Ishikawa (cell line): ENCODE measurements around the gene PRR14L.

Experiments
- CEBPB ChIP-seq: IDR thresholded peaks from 2 replicates; pipeline ENCODE4 v1.6.1; 2012
- CREB1 ChIP-seq: IDR thresholded peaks from 2 replicates; pipeline ENCODE4 v1.6.1; 2012; ENCODE audit warnings: low read depth
- EGR1 ChIP-seq: IDR thresholded peaks from 2 replicates; pipeline ENCODE4 v1.6.1; 2012
- EP300 ChIP-seq: IDR thresholded peaks from 2 replicates; pipeline ENCODE4 v1.6.1; 2012; ENCODE audit warnings: borderline replicate concordance
- FOXM1 ChIP-seq: IDR thresholded peaks from 2 replicates; pipeline ENCODE4 v1.6.1; 2012; ENCODE audit warnings: low read depth, borderline replicate concordance
- MAX ChIP-seq: IDR thresholded peaks from 2 replicates; pipeline ENCODE4 v1.6.1; 2012
- NFIC ChIP-seq: IDR thresholded peaks from 2 replicates; pipeline ENCODE4 v1.6.1; 2012
- RAD21 ChIP-seq: IDR thresholded peaks from 2 replicates; pipeline ENCODE4 v1.6.1; 2012; ENCODE audit warnings: low read depth
- TAF1 ChIP-seq: IDR thresholded peaks from 2 replicates; pipeline ENCODE4 v1.6.1; 2012; ENCODE audit warnings: low read depth, mild to moderate bottlenecking
- TCF12 ChIP-seq: IDR thresholded peaks from 2 replicates; pipeline ENCODE4 v1.6.1; 2012; ENCODE audit warnings: low read depth
- TEAD4 ChIP-seq: IDR thresholded peaks from 2 replicates; pipeline ENCODE4 v1.6.1; 2012
- YY1 ChIP-seq: IDR thresholded peaks from 2 replicates; pipeline ENCODE4 v1.6.1; 2012; ENCODE audit warnings: low read depth
- ZBTB7A ChIP-seq: IDR thresholded peaks from 2 replicates; pipeline ENCODE4 v1.6.1; 2012; ENCODE audit warnings: low read depth
- TF ChIP-seq, protein P1 (sequence below): IDR thresholded peaks from 2 replicates; pipeline ENCODE4 v1.6.1; 2012
- TF ChIP-seq, protein P2 (sequence below): IDR thresholded peaks from 2 replicates; pipeline ENCODE4 v1.6.1; 2012; ENCODE audit warnings: low read depth, mild to moderate bottlenecking

The PRR14L gene

DNA sequence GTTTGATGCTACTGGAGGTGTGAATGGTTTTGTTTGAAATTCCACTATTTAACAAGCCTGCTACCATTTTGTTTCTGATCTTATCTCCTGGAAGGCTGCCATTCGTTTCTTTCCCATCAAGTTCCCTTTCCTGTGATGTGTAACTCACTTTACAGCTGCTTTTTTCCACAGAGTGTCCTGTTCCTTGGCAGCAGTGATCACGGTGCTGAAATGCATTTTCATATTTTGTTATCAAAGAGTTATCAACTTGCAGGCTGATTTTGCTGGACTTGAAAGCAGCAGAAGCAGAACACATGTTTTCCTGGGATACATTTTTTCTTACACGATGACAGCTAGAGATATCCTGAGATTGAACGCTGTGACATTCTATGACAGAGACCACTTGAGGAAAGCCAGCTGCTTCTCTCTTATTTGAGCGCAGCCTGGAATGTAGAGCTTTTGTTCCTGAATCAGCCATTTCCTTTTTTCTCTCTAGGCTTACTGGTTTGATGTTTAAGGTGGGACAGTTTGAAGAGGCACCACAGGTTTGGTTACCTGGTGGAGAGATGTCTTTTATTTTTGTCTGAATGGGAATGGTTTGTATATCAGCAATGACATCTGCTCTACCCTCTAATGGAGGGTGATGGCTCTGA, 34.7 kb downstream of the PRR14L start:
- no peak for TF ChIP-seq TAF1
- no peak for TF ChIP-seq EGR1
- TF ChIP-seq RAD21: no peak
- no peak for TF ChIP-seq FOXM1
- no peak for TF ChIP-seq CEBPB

DNA sequence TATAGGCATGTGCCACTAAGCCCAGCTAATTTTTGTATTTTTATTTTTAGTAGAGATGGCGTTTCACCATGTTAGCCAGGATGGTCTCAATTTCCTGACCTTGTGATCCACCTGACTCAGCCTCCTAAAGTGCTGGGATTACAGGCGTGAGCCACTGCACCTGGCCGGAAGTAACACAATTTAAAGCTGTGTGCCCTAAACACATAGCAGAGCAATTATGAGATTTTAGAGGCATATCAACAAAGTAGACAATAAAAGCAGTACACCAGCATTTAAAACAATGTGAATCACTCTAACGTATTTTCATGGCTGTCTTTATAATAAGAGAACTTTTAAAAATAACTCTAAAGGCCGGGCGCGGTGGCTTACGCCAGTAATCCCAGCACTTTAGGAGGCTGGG, 42.4 kb downstream of the PRR14L start:
- no peak for TF ChIP-seq TAF1
- no peak for TF ChIP-seq EP300
- TF ChIP-seq CEBPB: no peak
- TF ChIP-seq, protein P1, sequence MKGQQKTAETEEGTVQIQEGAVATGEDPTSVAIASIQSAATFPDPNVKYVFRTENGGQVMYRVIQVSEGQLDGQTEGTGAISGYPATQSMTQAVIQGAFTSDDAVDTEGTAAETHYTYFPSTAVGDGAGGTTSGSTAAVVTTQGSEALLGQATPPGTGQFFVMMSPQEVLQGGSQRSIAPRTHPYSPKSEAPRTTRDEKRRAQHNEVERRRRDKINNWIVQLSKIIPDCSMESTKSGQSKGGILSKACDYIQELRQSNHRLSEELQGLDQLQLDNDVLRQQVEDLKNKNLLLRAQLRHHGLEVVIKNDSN: no peak
- TF ChIP-seq, protein P2, sequence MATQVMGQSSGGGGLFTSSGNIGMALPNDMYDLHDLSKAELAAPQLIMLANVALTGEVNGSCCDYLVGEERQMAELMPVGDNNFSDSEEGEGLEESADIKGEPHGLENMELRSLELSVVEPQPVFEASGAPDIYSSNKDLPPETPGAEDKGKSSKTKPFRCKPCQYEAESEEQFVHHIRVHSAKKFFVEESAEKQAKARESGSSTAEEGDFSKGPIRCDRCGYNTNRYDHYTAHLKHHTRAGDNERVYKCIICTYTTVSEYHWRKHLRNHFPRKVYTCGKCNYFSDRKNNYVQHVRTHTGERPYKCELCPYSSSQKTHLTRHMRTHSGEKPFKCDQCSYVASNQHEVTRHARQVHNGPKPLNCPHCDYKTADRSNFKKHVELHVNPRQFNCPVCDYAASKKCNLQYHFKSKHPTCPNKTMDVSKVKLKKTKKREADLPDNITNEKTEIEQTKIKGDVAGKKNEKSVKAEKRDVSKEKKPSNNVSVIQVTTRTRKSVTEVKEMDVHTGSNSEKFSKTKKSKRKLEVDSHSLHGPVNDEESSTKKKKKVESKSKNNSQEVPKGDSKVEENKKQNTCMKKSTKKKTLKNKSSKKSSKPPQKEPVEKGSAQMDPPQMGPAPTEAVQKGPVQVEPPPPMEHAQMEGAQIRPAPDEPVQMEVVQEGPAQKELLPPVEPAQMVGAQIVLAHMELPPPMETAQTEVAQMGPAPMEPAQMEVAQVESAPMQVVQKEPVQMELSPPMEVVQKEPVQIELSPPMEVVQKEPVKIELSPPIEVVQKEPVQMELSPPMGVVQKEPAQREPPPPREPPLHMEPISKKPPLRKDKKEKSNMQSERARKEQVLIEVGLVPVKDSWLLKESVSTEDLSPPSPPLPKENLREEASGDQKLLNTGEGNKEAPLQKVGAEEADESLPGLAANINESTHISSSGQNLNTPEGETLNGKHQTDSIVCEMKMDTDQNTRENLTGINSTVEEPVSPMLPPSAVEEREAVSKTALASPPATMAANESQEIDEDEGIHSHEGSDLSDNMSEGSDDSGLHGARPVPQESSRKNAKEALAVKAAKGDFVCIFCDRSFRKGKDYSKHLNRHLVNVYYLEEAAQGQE: no peak
- no peak for TF ChIP-seq CREB1
- TF ChIP-seq ZBTB7A: no peak
- TF ChIP-seq YY1: no peak
- TF ChIP-seq FOXM1: no peak
- no peak for TF ChIP-seq TCF12
- no peak for TF ChIP-seq TEAD4
- no peak for TF ChIP-seq NFIC
- TF ChIP-seq RAD21: no peak
- TF ChIP-seq MAX: no peak

DNA sequence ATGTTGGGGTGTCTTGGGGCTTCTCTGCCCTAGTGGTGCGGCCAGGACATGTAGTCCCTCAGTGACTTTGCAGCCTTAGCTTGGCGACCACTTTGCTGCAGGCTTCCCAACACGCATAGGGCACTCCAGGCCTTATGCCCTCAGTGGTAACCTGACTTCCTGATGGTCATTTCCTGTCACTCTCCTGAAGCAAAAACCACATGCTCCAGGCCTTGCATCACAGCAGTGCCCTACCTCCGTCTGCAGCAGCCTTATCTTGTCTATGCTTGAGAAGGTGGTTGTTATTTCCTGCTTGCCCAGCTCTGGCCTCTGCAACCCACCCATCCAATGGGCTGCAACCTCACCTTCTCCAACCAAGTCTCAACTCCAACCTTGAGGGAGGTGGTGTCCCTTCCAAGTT, 54.5 kb downstream of the PRR14L start:
- TF ChIP-seq ZBTB7A: no peak
- no peak for TF ChIP-seq MAX
- no peak for TF ChIP-seq CREB1
- TF ChIP-seq TEAD4: no peak
- TF ChIP-seq EGR1: no peak
- no peak for TF ChIP-seq YY1

GRCh38 chr22:31692186-31692886, 57.6 kb downstream of the PRR14L start:
- TF ChIP-seq EP300 (no peak), TAF1 (no peak), NFIC (no peak), EGR1 (no peak), CREB1 (no peak), MAX (no peak), TEAD4 (no peak)

GRCh38 chr22:31691408-31691807, 58.5 kb downstream of the PRR14L start:
- TF ChIP-seq MAX: no peak
- no peak for TF ChIP-seq NFIC
- TF ChIP-seq, protein P1: no peak
- no peak for TF ChIP-seq EGR1
- TF ChIP-seq TEAD4: no peak
- no peak for TF ChIP-seq CREB1
- TF ChIP-seq TAF1: no peak
- TF ChIP-seq ZBTB7A: no peak
- TF ChIP-seq TCF12: no peak
- no peak for TF ChIP-seq CEBPB

GRCh38 chr22:31683181-31684105, 66.5 kb downstream of the PRR14L start:
- no peak for TF ChIP-seq ZBTB7A
- TF ChIP-seq, protein P2: no peak
- TF ChIP-seq TAF1: no peak
- no peak for TF ChIP-seq FOXM1
- no peak for TF ChIP-seq EP300
- no peak for TF ChIP-seq TCF12
- TF ChIP-seq, protein P1: no peak
- no peak for TF ChIP-seq NFIC
- TF ChIP-seq MAX: no peak
- TF ChIP-seq YY1: no peak
- TF ChIP-seq EGR1: no peak
- TF ChIP-seq CEBPB: no peak
- no peak for TF ChIP-seq CREB1
- TF ChIP-seq RAD21: no peak
